Mucosa of rectum (tissue), 2 donors: ENCODE data around the gene DUSP8.

Experiments
- H3K27ac ChIP-seq, 2 donors: one replicate each; pipeline ENCODE4 v1.7.0; 2013; ENCODE audit warnings: inconsistent platforms in 2 of 2, low read depth in 2 of 2, low read length in 2 of 2
- H3K27me3 ChIP-seq, 2 donors: one replicate each; pipeline ENCODE4 v1.7.0; 2013; ENCODE audit warnings: low read length in 2 of 2; ENCODE audit not compliant: control insufficient read depth in 2 of 2, insufficient read depth in 2 of 2
- H3K36me3 ChIP-seq, 2 donors: one replicate each; pipeline ENCODE4 v1.7.0; 2013; ENCODE audit warnings: low read length in 2 of 2; ENCODE audit not compliant: control insufficient read depth in 2 of 2, insufficient read depth in 2 of 2
- H3K4me1 ChIP-seq, 2 donors: one replicate each; pipeline ENCODE4 v1.7.0; 2013; ENCODE audit warnings: low read length in 2 of 2, mild to moderate bottlenecking in 1 of 2; ENCODE audit not compliant: control insufficient read depth in 2 of 2, insufficient read depth in 2 of 2
- H3K4me3 ChIP-seq, 2 donors: one replicate each; pipeline ENCODE4 v1.7.0; 2013; ENCODE audit warnings: low read length in 2 of 2
- H3K9ac ChIP-seq, 2 donors: one replicate each; pipeline ENCODE4 v1.7.0; 2013; ENCODE audit warnings: low read length in 2 of 2, low read depth in 1 of 2, mild to moderate bottlenecking in 1 of 2
- H3K9me3 ChIP-seq, 2 donors: one replicate each; pipeline ENCODE4 v1.7.0; 2013; ENCODE audit warnings: low read length in 2 of 2; ENCODE audit not compliant: control insufficient read depth in 2 of 2
- donor health status: healthy.
- donor health status: Normal muscosa, but diverticular disease.

The DUSP8 gene

DNA sequence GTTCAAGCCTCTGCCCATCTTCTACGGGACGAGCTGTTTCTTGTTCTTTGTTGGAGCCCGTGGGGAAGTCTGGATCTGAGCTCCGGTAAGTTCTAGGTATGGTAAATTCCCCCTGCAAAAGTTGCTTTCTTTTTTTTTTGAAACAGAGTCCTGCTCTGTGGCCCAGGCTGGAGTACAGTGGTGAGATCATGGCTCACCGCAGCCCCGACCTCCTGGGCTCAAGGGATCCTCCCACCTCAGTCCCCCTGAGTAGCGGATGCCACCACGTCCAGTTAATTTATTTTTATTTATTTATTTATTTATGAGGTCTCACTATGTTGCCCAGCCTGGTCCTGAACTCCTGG, 50.0 kb downstream of the DUSP8 start:
- no peaks in the 10 kb centered on the region for H3K4me1 ChIP-seq
- no peaks in the 10 kb centered on the region for H3K27me3 ChIP-seq
- H3K4me3 ChIP-seq, result no peak overlapping the region
- no peaks in the 10 kb centered on the region for H3K36me3 ChIP-seq
- H3K27ac ChIP-seq, result no peak overlapping the region
- H3K9me3 ChIP-seq, result no peaks in the 10 kb centered on the region
- H3K9ac ChIP-seq, result no peak overlapping the region

DNA sequence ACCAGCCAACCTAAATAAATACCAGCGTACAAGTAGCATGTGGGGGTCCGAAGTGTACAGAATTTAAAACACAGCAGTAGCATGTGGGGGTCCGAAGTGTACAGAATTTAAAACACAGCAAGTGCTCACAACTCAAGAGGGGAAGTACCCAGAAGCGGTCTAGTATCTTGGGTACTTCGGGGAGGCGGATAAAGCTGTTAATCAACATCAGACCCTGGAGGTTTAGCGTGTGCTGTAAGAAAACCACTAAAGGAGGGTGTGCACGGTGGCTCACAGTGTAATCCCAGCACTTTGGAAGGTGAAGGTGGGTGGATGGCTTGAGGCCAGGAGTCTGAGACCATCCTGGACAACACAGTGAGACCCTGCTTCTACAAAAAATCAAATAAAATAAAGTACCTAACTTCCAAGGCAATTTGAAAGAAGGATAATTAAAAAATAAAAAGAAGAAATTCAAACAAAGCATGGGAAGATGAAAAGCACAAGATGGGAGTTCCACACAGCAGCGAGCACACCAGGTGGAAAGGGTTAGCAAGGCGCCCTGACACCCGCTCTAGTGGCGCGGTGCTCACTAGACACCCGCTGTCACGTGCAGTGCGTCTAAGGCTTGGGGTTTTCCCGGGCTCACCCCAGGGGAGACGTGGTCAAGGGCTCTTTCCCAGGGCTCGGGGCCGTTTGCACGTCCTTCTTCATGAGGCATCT, 50.5 kb downstream of the DUSP8 start:
- H3K4me3 ChIP-seq, result no peak overlapping the region
- no peaks in the 10 kb centered on the region for H3K9me3 ChIP-seq
- no peaks in the 10 kb centered on the region for H3K36me3 ChIP-seq
- H3K27me3 ChIP-seq, result no peaks in the 10 kb centered on the region
- H3K9ac ChIP-seq, result no peak overlapping the region
- H3K27ac ChIP-seq, result no peak overlapping the region
- no peaks in the 10 kb centered on the region for H3K4me1 ChIP-seq

DNA sequence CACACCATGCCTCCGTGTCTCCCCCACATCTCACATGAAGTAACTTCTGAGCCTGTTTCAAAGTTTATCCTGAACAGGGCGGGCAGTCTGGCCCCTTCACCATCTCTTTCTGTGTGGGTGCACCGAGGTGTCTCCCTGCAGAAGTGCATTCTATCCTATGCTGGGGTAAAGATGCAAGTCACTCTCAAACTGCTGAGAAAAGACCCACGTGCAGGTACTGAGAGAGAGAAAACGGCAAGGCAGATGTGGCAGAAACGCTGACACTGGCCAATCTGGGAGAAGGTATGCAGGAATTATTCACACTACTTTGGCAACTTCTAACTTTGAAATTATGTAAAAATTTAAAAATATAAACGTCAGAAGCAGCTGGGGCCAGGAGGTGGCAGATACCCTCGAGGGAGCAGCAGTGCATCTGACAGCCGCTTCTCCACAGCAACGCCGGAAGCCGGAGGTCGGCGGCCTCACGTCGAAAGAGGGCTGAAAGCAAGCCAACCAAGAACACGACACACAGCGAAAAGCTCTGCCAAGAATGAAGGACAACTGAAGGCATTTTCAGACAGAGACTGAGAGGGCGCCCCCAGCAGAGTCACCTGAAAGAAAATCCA, 51.3 kb downstream of the DUSP8 start:
- H3K27me3 ChIP-seq, result no peaks in the 10 kb centered on the region
- no peaks in the 10 kb centered on the region for H3K9me3 ChIP-seq
- H3K36me3 ChIP-seq, result no peaks in the 10 kb centered on the region
- H3K27ac ChIP-seq, result no peak overlapping the region
- no peak overlapping the region for H3K9ac ChIP-seq
- H3K4me1 ChIP-seq, result no peaks in the 10 kb centered on the region
- H3K4me3 ChIP-seq, result no peak overlapping the region

DNA sequence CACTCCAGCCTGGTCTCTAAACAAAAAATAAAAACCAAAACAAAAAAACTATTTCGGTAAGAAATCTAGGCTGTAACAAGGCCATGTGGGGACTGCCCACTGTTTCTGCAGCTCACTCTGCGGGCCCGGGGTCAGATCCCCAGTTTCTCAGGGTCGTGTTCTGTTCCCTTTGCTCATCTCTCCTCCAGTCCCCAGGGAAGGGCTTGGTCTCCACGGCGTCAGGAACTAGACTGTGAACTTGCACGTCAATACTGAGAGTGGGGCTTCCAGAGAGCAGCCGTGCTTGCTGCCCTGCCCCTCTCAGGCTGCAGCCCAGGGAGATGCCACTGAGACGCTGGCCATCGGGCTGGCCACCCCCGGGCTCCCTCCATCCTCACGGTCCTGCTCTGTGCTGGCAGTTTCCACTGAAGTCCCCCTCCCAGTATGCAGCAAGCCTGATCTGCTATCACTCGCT, 51.8 kb downstream of the DUSP8 start:
- Histone ChIP-seq H3K4me3 (no peak overlapping the region), H3K9ac (no peak overlapping the region), H3K27me3 (no peaks in the 10 kb centered on the region), H3K4me1 (peaks cover 2 to 5% of the 10 kb centered on the region in 2 donors), H3K9me3 (no peaks in the 10 kb centered on the region), H3K27ac (no peak overlapping the region), H3K36me3 (no peaks in the 10 kb centered on the region)

DNA sequence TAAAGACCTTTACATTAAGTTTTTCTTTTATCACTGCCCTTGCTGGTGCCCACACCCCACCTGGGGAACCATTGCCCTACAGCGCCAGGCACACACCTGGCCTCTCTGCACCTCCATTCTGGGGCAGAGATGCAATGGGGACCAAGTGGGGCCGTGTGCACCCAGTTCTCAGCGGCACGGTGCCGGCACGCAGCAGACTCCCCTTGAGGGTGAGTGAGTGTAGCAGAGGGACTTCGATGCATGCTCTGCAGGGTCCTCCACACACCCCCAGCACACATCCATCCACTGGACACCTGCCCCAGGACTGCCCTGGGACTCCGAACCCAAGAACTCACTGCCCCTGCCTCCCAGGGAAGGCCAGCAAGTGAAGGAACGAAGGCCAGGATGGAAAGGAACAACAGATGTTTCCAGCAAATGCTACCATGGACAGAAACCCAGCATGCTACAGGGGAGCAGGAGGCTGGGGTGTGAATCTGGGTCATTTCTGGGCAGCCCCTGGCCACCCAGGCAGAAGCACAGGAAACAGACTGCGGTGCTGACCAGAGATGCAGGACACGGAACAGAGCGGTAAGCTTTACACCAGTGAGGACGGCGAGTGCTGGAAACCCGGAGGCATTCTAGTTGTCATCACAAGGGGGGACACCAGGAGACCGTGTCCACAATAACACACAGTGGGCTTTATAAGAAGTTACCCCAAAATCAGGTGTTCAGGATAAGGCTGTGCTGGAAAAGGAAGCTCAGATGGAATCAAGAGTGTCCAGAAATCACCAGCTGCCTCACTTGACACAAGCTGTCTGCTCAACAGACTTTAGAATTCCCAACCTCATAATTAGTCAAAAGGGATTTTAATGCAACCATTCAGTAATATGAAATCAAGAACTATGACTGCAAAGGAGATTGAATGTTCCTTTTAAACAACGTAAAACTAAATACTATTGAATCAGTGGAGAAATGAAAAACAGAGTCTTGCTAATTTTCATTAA, 52.8 kb downstream of the DUSP8 start:
- peaks cover 7 to 8% of the 10 kb centered on the region in 2 donors for H3K4me1 ChIP-seq
- H3K4me3 ChIP-seq, result no peak overlapping the region
- no peaks in the 10 kb centered on the region for H3K27me3 ChIP-seq
- no peak overlapping the region for H3K27ac ChIP-seq
- no peak overlapping the region for H3K9ac ChIP-seq
- no peaks in the 10 kb centered on the region for H3K9me3 ChIP-seq
- H3K36me3 ChIP-seq, result no peaks in the 10 kb centered on the region

DNA sequence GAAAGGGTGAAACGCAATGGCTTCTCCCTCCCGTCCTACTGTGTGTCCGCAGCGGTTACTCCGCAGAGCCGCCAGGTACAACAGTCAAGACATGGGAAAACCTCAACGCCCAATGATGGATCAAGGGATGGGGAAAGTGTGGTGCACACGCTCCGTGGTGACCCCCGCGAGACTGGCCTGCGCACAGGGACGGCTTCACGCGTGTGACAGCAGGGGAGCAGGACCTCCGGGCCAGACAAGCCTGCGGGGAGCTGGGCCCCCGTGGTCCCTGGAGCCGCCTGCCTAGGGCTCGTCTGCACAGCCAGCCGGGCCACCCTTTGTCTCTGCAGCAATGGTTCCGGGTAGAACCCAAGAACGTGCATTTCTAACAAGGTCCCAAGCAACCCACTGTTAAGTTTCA, 53.8 kb downstream of the DUSP8 start:
- Histone ChIP-seq H3K27me3 (no peaks in the 10 kb centered on the region), H3K9me3 (no peaks in the 10 kb centered on the region), H3K9ac (no peak overlapping the region), H3K36me3 (no peaks in the 10 kb centered on the region), H3K27ac (no peak overlapping the region), H3K4me3 (no peak overlapping the region), H3K4me1 (peaks cover 7 to 8% of the 10 kb centered on the region in 2 donors)

DNA sequence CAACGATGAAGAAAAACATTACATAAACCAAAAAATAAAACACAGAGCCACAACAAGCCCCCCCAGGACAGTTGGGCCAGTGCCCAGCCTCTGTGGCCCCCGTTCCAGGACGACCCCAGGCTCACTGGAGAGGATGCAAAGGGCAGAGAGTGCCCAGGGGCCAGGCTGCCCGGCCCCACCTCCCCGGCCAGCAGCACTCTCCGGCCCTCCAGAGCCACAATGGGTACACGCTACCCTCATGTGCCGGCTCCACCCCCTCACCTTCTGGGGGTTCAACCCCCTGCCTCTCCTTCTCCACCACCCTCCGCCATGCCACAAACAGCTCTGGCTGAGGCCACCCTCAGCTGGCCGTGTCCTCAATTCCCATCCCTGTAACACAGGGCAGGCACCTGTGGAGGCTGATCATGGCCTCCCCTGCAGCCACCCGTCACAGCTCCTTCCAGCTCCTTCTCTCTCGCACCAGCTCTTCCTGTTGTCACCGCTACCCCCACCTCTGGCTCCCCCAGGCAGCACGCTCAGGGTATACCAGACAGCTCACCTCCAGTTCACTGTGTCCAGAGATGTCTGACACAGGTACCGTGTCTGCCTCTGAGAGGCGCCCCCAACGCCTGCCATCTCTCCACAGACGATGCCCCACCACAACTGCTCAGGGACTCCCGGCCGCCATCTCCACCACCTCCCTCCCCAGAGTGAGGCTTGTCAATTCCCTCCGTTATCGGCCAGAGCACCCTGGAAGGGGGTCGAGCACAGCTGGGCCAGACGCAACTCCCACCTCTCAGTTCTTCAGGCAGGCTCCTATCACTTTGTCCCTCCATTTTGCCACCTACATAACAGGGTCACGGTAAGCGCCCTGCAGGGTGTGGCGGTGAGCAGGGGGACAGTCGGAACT, 54.7 kb downstream of the DUSP8 start:
- H3K27ac ChIP-seq, result no peak overlapping the region
- H3K9ac ChIP-seq, result no peak overlapping the region
- no peak overlapping the region for H3K4me3 ChIP-seq
- H3K4me1 ChIP-seq, result peaks cover 7 to 8% of the 10 kb centered on the region in 2 donors
- H3K36me3 ChIP-seq, result no peaks in the 10 kb centered on the region
- no peaks in the 10 kb centered on the region for H3K9me3 ChIP-seq
- no peaks in the 10 kb centered on the region for H3K27me3 ChIP-seq

- Histone ChIP-seq H3K4me1 (peaks cover 7 to 8% of the 10 kb centered on the region in 2 donors), H3K27me3 (no peaks in the 10 kb centered on the region), H3K9me3 (no peaks in the 10 kb centered on the region), H3K36me3 (no peaks in the 10 kb centered on the region), H3K27ac (no peak overlapping the region), H3K4me3 (no peak overlapping the region), H3K9ac (no peak overlapping the region)
Observed at GRCh38 chr11:1516273-1517067, 55.6 kb downstream of the DUSP8 start.
